CD4-positive, alpha-beta T cell treated with Interleukin-6 at 100 ng/mL for 8 hours (primary cell): ENCODE measurements around the gene PTPRT.

Experiments used
- DNase-seq: peaks from one replicate; pipeline ENCODE4 v3.0.0-alpha.2; 2020; ENCODE audit warnings: mixed read lengths, low spot score

The PTPRT gene

DNA sequence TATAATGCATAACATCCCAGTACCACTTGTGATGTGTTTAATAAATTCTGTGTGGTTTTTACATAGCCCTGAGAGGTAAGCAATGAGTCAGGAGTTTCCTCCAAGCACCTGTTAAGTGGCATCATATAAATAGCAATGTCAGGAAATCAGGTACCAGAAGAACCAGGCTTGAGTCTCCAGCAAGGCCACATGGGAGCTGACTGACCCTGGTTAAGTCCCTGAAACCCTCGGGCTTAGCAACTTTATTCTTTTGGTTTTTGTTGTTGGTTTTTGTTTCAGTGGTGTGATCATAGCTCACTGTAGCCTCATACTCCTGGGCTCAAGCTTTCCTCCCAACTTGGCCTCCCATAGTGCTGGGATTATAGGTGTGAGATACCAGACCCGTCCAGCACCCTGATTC is 70.0 kb downstream of the PTPRT start:
- no peak for DNase-seq

DNA sequence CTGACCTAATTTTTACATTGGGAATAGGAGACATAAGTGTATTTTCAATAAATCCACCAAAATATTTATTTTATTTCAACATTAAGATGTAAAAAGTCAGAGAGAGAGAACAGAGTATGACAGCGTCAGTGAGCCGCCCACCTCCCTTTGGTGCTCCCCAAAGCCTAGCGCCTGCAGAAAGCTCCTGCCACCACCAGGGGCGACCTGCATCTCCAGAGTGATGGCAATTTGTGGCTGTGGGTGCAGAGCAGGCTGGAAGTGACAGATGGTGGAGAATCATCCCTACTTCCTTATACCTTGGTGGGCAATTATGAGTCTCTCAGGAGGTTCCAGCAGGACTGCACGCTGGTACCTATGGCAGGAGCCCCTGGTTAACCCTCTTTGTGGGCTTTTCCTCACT is 87.3 kb downstream of the PTPRT start:
- no peak for DNase-seq

DNA sequence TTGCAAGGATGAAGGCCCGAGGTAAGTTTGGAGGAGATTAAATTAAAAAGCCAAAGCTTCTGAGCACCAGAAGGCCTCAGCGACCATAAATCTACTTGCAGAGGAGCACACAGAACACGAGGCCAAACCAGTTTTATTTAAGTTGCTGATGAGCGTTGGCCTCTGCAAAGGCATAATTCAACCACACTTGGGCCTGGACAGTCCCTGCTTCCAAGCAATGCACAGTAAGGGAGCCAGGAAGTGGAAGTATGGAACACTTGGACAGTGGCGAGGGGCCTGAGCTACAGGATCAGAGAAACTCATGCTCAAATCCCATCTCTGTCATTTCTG is 92.8 kb downstream of the PTPRT start:
- DNase-seq, result no peak

DNA sequence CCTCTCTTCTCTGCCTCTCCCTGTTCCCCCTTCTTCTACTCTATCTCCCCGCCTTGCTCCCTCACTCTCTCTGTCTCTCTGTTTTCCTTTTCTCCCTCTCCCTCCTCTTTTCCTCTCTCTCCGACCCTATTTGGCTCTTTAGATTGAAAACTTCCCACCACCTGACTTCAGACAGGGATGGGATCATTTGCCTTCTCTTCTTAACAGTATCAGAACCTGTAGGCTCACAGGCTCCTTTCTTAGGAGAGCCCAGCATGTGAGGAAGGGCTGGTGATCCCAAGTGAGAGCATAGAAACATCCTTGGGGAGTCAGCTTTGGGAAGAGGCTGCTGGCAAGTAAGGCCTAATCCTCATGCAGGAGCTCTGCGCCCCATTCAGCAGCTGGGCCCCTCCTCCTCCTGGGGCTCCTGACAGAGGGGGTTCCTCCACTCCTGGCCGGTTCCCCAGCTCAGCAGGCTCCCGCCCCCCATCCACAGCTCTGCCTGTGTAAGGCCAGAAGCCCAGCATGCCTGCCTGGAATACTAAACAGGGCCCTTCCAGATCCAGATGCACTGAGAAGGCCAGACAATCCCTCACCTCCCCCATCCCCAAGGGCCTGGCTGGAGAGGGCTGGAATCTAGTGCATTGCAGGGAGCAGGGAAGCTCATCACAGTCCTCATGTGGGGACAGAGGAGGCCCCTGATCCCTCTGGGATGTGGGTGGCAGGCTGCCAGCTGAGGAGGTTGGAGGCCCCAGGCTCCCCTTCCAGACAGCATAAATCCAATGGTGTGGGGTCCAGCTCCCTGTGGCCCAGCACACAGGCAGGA is 93.4 kb downstream of the PTPRT start:
- DNase-seq, result no peak

DNA sequence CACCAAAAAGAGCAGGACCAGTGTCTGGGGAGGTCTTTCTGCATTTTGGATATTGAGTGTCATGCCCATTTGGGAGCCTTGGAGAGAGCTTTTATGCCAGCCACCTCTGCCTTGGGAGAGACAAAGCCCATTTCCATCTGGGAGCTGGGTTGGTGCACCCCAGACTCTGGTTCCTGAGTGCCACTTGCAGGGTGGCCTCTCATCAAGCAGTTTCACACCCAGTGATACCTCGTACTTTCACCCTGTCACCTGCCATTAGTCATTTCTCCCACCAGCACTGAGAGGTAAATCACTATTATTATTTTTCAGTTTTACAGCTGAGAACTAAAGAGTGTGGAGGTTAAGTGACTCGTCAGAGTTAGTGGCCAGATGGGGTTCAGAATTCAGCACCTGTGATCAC is 94.7 kb downstream of the PTPRT start:
- no peak for DNase-seq

DNA sequence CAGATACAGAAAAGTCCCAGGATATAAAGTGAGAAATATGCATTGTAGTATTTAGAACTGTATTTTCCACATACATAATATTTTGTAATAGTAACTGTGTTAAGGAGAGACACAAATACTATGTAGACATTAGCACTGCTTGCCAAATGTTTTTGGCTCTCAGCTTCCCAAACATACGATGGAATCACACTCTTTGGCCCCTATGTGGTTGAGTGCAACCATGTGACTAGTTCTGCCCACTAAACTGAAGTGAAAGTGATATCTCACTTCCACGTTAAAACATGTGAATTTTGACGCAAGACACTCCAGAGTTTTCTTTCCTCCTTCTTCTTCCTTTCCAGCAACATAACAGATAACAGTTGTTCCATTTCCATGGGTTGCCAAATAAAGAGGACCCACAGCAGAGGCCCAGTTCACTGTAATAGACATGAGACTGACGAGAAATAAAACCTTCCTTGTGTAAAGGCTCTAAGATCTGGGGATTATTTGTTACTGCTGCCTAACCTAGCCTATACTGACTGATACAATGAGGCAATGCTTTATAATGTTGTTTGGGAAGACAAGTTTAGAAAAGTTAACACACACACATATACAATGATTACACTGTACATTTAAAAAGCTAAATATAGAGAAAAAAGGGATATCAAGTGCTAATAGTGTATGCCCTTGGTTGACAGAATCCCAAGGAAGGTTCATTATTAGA is 97.2 kb downstream of the PTPRT start:
- DNase-seq, result no peak

DNA sequence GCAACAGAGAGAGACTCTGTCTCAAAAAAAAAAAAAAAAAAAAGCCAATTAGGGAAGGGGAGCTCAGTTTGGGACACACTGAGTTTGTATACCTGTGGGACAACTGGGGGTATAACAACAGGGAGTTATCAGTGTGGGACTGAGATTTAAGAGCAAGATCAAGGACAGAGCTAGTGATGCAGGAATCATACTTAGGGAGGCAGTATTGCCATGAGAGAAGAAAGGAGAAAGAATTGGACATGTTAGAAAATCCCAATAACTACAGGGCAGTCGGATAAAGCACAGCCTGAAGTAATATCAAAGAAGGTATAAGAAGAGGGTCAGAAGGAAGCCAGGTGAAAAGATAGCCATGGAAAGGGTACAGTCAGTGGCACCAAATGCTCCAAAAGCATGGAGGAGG is 121.2 kb downstream of the PTPRT start:
- no peak for DNase-seq

DNA sequence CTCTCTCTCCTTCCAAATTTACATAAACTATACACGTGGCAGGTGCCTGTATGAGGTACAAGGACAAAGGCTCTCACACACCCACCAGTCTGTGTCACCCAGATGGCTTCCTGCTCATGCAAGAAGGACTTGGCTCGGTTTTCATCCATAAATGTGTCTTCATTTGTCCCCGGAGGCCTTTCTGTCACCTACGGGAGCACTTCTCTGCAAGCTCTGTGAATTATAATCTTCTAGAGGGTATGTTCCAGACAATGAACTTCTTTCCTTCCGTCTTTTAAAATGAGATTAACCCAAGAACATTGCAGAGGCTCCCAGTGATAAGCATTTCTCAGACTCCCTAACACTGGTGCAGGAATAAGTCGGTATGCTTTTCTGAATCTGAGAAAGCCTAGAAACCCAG is 123.6 kb downstream of the PTPRT start:
- no peak for DNase-seq

DNA sequence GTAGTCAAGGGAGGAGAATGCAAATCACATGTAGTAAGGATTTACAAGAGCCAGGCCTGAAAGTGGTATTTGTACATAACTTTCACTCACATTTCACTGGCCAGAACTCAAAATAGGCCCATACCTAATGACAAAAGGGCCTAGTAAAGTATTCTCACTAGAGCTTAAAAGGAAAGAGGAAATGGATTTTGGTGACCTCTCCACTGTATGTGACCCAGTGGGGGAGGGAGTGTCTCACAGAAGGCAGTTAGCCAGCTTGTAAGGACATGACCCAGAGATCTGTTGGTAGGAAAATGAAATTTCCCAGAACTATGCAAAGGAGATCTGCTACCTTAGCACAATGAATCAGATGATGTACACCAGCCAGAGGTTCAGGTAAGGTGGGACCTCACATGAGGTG is 124.4 kb downstream of the PTPRT start:
- no peak for DNase-seq

DNA sequence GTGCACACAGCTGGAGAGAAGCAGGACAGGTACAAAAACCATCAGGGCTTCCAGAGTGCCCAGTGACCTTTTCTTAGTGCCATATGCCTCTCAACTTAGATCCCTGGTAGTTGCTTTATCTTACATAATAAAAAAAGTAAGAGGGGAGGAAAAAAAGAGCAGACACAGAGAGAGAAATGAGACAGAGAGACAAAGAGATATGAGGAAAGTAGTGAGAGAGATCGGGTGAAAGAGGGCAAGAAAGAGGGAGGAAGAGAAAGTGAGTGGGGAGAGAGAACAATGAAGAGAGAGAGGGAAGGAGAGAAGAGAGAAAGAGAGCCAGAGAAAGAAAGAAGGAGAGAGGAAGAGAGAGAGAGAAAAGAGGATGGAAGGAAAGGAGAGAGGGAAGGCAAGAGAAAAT is 131.6 kb downstream of the PTPRT start:
- DNase-seq, result no peak

DNA sequence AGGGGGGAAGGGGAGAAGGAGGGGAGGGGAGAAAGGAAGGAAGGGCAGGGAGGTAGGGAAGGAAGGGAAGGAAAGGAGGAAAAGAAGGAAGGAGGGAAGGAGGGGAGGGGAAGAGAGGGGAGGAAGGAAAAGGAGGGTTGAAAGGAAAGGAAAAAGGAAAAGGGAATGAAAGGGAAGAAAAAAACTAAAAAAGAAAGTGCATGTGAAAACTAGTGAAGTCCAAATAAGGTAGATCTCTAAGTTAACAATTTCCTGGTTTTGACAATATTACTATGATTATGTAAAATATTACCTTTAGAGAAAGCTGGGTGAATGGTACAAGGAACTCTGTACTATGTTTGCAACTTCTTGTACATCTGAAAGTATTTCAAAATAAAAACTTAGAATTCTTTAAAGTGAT is 132.4 kb downstream of the PTPRT start:
- DNase-seq, result no peak

DNA sequence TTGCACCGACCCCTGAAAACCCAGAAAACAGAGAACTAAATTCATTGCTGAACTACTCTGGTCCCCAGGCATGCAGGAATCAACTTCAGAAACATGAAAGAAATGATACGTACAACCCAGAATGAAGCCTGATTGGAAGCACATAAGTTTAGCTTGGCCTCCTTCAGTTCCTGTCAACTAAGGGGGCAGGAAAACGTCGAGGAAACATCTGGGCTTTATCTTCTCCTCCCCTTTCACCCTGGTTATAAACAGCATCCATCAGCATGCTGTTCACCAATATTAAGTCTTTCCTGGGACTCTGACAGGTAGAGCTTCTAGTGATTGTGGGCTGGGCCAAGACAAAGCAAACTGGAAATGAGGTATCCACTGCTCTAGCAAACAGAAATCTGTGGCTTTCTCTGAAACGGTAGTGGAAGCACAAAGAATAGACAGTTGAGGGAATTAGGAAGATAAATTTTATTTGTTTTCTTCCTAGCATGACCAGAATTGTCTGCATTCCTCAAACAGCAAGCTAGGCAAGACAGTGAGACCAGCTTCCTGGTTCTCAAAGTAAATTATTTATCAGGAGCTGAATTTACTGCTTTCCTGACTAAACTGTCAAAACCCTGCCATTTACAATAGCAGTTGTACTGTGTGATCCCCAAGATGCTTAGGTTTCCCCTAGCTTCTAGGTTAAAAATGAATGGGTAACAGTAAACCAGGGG is 134.4 kb downstream of the PTPRT start:
- DNase-seq, result no peak

DNA sequence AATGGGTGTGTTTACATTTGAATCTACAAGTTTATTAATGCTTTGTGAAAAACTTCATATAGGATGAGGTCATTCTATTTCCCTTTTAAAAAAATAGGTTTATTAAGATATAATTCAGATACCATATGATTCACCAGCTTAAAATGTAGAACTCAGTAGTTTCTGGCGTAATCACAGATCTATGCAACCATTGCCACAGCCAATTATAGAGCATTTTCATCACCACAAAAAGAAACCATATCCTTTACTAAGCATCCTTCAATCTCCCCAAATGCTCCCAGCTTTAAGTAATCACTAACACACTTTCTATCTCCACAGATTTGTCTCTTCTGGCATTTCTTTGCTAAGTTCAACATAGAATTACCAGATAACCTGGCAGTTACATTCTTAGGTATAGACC is 137.2 kb downstream of the PTPRT start:
- no peak for DNase-seq

DNA sequence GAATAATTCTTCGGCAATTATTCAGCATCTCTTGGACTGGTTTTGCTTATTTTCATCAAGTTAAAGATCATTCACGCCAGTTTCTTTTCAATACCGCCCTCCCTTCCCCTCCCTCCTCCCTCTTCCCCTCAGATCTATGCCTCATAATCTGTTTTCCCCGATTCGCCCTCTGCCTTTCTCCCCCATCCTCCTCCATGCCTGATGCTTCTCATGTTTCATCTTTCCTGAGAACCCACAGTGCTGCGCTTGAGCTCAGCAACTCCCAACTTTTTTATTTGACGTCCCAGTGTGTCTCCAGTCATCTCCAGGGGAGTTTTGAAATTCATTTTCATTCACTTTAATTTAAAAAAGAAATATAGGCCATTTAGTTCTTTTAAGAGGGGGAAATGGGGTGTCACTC is 142.7 kb downstream of the PTPRT start:
- no peak for DNase-seq

DNA sequence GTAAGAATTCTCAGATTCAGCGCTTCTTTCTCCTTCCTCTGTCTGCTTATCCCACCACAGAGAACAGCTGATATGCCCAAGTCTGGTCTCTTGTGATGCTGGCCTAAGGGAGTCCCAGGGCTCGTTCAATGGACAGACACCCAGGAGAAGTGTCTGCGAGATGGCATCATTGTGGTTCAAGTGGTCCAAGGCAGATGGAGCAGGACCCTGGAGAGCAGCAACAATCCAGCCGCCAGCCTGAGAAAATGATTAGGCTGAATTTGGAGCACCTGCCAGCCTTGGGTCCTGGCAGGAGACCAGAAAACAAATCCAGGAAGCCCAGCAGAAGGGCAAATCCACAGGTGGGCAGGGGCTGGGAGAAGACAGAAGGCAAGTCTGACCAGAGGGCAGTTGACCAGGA is 145.8 kb downstream of the PTPRT start:
- no peak for DNase-seq

DNA sequence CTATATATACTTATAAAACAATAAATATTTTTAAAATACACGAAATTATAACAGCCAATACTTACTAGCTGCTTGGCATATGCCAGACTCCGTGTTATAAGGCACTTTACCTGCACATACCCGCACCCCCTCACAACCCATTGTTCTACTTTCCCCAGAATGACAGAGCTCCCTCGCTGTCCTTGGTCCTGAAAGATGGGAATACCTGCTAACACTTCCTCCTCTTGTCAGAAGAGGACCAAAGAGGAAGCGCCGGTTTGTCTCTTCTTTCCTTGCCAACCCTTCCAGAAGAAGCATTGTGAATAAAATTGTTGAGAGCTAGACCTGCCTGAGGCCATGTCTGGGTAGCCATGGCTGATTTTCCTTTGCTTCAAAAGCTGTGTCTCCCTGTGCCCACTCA is 149.3 kb downstream of the PTPRT start:
- no peak for DNase-seq

DNA sequence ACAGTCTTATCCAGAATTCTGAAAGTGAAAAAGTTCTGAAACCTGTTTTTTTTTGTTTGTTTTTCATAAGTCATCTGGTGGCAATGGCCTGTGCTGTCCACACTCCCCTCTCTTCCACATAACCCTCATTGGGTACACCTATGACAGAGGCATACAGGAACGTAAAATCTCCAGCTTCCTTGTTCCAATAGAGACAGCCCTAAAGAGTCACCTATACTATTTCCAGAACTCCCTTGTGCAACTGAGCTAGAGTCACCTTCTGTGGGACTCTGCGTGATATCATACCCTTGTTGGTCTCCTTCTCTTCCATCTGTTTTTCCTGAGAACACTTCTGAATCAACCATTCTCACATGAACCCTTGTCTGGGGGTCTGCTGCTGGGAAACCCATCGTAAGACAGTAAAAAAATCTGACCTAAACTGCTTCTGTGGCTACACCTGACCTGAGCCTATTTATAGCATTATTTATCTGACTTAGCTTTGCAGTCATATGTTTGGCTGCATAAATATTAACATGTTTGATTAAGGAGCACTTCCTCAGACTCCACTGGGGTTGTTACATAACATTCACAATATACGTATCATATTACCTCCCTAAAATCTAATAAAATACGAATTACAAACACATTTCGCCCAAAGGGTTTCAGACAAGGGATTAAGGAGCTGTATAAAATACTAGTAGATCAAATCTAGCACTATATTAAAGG is 151.9 kb downstream of the PTPRT start:
- no peak for DNase-seq

DNA sequence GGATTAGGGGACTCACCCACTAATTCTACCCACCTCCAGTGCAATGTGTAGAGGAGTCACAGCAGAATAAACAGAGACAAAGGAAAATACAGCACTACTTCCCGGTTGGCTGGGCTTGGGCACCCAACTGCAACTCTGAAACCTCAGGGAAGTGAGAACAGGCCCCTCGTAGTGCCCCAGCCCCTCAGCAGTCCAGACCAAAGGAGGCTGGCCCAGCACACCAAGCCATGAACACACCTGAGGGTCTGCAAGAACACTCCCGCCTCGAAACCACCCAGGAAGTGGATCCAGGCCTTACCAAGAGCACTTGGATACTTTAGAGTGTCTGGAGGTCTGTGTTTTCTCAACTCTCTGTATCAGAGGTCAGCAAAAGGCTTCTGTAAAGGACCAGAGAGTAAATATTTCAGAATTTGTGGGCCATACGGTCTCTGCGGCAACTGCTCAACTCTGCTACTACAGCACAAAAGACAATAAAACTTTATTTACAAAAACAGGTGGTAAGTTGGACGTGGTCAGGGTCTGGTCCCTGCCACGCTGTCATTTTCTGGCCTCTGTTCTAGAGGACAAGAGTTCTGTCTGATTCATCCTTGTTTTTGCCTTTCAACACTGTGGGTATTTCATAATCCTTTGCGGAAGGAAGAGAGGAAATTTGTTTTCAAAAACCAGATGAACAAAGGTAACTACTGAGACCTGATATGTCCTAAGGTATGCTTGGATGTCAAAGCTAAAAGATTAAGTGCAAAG is 154.6 kb downstream of the PTPRT start:
- DNase-seq, result no peak

DNA sequence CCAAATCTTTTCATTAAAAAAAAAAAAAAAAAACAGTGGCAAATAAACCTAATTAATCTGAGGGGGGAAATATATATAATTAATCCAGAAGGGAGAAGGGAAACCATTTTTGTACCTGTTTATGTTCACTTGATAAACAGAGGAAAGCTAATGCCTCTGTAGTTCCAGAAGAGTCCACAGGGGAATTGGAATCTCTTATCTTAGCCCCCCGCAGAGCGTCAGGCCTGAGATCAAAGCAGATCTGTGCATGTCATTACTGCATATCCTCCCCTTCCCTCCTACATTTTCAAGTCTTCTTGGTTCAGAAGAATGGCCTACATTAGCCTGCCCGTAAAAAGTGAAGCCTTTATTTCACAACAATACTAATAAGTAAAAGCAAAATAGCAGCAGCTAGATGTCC is 157.2 kb downstream of the PTPRT start:
- DNase-seq, result no peak

DNA sequence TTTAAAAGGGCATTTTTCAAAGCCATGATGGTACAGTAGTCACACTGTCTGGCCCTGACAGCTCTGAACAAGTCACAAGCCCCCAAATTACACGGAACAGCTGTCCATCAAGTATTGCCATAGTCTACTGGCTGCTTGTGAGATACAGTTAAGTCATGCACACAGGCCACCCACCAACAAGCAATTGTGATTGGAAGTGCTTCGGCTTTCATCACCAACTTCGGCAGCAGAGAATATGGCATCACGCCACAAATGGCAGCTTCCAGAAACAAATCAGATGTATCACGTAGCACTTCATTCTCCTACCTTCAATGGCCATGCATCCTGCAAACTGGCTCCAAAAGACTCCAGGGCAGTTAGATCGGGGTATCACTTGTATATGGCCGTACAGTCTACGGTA is 160.5 kb downstream of the PTPRT start:
- DNase-seq, result no peak

DNA sequence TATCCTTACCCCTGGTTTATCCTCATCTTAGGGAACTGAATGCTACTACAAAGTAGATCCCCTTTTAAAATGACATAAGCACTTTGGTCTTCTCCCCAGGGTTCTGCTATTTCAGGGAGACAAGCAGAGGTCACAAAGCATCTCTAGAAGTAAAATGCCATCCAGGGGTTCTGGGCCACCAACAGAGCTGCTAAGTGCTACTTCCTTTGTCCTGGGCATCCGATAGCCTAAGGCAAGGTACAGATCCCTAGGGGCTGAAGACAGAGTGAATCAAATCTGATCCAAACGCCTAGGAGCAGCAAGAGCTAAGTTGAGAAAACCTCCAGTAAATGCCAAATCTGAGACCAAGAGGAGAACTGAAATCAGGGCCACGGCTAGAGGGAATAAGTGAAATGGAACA is 161.2 kb downstream of the PTPRT start:
- DNase-seq, result no peak

DNA sequence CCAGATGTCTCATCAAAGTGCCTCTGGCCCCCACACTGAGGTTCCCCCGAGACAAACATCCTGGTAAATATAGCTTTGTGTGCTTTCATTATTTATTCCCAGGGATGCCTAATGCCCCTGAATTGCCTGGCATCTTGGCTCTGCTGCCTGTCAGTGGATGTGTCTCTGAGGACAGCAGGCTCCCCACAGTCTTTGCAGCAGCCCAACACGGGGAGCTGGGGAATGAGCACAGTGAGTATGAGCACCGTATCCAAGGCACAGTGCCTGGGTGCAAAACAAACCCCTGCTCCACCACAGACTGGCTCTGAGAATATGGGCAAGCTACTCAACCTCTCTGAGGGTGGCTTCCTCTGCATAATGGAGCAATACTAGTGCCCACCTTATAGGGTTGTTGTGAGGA is 165.9 kb downstream of the PTPRT start:
- DNase-seq, result no peak
